GM12878 (cell line): ENCODE measurements around the gene TMEM198. TPM values are rescaled to one million over a fixed set of nuclear protein-coding genes. Genes with fewer than 3 reads are reported as not detected.

Source experiments
- ATAC-seq: fragments of 200-7000 bp; cut with Tn5 transposase; 3 replicates; pipeline ENCODE4 v1.9.1; 2020; ENCODE audit warnings: mild to moderate bottlenecking, moderate library complexity
- BruUV-seq: library from RNA; stranded (reverse); fragments of 400-500 nt; replicated peaks from 2 replicates; lab custom pipeline; 2021; lab: Mats Ljungman, UMichigan
- CTCF ChIA-PET: fragments of 300-600 bp; sonication (Branson Sonifier 250); formaldehyde crosslinking; extraction: SDS; loops from one replicate; lab custom pipeline; 2021; ENCODE audit warnings: inconsistent platforms; lab: Yijun Ruan, JAX
- POLR2A ChIA-PET: fragments of 350-600 bp; formaldehyde crosslinking; extraction: SDS; loops from one replicate; lab custom pipeline; 2021; ENCODE audit warnings: inconsistent platforms; lab: Charles Lee
- RAD21 ChIA-PET: fragments of 300-600 bp; sonication (Branson Sonifier 250); formaldehyde crosslinking; loops from one replicate; lab custom pipeline; 2023; ENCODE audit warnings: antibody characterized with exemption; ENCODE audit not compliant: unreplicated experiment; lab: Charles Lee
- SMC1A ChIA-PET: fragments of 300-600 bp; sonication (Branson Sonifier 250); formaldehyde crosslinking; loops from one replicate; lab custom pipeline; 2023; ENCODE audit not compliant: unreplicated experiment, uncharacterized antibody; lab: Charles Lee
- DNase-seq: peaks from one replicate; pipeline ENCODE4 v3.0.0-alpha.2; 2011; ENCODE audit warnings: low read depth, low spot score
- FAIRE-seq: peaks from 3 replicates; lab custom pipeline; 2011; peaks lifted over from hg19 to GRCh38; lab: Jason Lieb, UNC
- H2AFZ ChIP-seq: 2 replicates; pipeline ENCODE4 v1.6.0; 2011; ENCODE audit warnings: low read depth, low read length, control low read depth; ENCODE audit not compliant: control insufficient read depth
- H3K27ac ChIP-seq: 2 replicates; pipeline ENCODE4 v1.5.1; 2011; ENCODE audit warnings: control low read depth; ENCODE audit not compliant: control insufficient read depth, insufficient read depth
- H3K27me3 ChIP-seq, 2 experiments: replicated peaks in 1 of 2; 2 replicates each; pipeline versions ENCODE4 v1.6.0 to v1.6.1; 2011; ENCODE audit warnings: low read length in 1 of 2; ENCODE audit not compliant: control insufficient read depth in 2 of 2, insufficient read depth in 2 of 2
- H3K36me3 ChIP-seq, 2 experiments: 2 replicates each; pipeline ENCODE4 v1.5.1; 2011; ENCODE audit warnings: low read length in 1 of 2; ENCODE audit not compliant: control insufficient read depth in 2 of 2, insufficient read depth in 2 of 2
- H3K4me1 ChIP-seq: 2 replicates; pipeline ENCODE4 v1.6.1; 2011; ENCODE audit warnings: mild to moderate bottlenecking, low read length, moderate library complexity, mixed read lengths; ENCODE audit not compliant: control insufficient read depth, insufficient read depth
- H3K4me2 ChIP-seq: 2 replicates; pipeline ENCODE4 v1.6.0; 2011; ENCODE audit warnings: control low read depth; ENCODE audit not compliant: control insufficient read depth, insufficient read depth
- H3K4me3 ChIP-seq: fragments of 200-600 bp; sonication (generic); 2 replicates; pipeline ENCODE4 v1.5.1; 2016
- H3K79me2 ChIP-seq: 2 replicates; pipeline ENCODE4 v1.6.0; 2011; ENCODE audit warnings: low read length; ENCODE audit not compliant: control insufficient read depth, insufficient read depth
- H3K9ac ChIP-seq: 2 replicates; pipeline ENCODE4 v1.8.0; 2011; ENCODE audit warnings: low read length, control low read depth, mixed read lengths; ENCODE audit not compliant: control insufficient read depth, insufficient read depth
- H3K9me3 ChIP-seq: replicated peaks from 3 replicates; pipeline ENCODE4 v1.5.1; 2011; ENCODE audit warnings: mild to moderate bottlenecking, low read length; ENCODE audit not compliant: control insufficient read depth, insufficient read depth
- H4K20me1 ChIP-seq: 2 replicates; pipeline ENCODE4 v1.6.0; 2011; ENCODE audit not compliant: control insufficient read depth, insufficient read depth
- BHLHE40 ChIP-seq, 2 experiments: fragments of 450-650 bp in 1 of 2; IDR thresholded peaks; 2 replicates each; pipeline ENCODE4 v1.6.1; 2011 to 2017; ENCODE audit warnings: low read depth in 2 of 2, borderline replicate concordance in 1 of 2, improper control_type of control experiment in 1 of 2, low read length in 1 of 2, mild to moderate bottlenecking in 1 of 2
- BMI1 ChIP-seq: fragments of 450-650 bp; IDR thresholded peaks from 2 replicates; pipeline ENCODE4 v1.6.1; 2016; ENCODE audit warnings: mild to moderate bottlenecking, moderate library complexity, borderline replicate concordance
- HSF1 ChIP-seq: fragments of 150-350 bp; IDR thresholded peaks from 2 replicates; pipeline ENCODE4 v1.6.1; 2014; ENCODE audit warnings: mild to moderate bottlenecking, low read depth, low read length
- PBX3 ChIP-seq: IDR thresholded peaks from 2 replicates; pipeline ENCODE4 v1.6.1; 2011; ENCODE audit warnings: mild to moderate bottlenecking, low read depth, low read length, moderate library complexity; ENCODE audit not compliant: insufficient replicate concordance
- RUNX3 ChIP-seq: IDR thresholded peaks from 2 replicates; pipeline ENCODE4 v1.6.1; 2012; ENCODE audit warnings: low read length, inconsistent platforms
- SP1 ChIP-seq: IDR thresholded peaks from one replicate; pipeline ENCODE4 v1.6.1; 2011; ENCODE audit warnings: low read depth, low read length
- ZNF622 ChIP-seq: fragments of 450-650 bp; IDR thresholded peaks from 2 replicates; pipeline ENCODE4 v1.6.1; 2017; ENCODE audit warnings: mild to moderate bottlenecking, inconsistent platforms
- WGBS: methylation state at CpG from one replicate; pipeline ENCODE4 v1.1.6; 2016; ENCODE audit warnings: low lambda C conversion rate; ENCODE audit not compliant: insufficient replicate concordance, insufficient coverage; ENCODE audit errors: missing lambda C conversion rate; 5-methylcytosine and 5-hydroxymethylcytosine counted together
- in situ Hi-C: fragments of 300-500 bp; cut with MboI; formaldehyde crosslinking; loops from 9 replicates; pipeline ENCODE4 v1.14.3; 2018; ENCODE audit warnings: mixed read lengths
- intact Hi-C: fragments of 100-400 bp; cut with micrococcal nuclease; formaldehyde crosslinking; loops from one replicate; pipeline ENCODE4 v1.14.2; 2022; ENCODE audit not compliant: unreplicated experiment
- polyA plus RNA-seq, 11 experiments: library from polyadenylated mRNA; depleted of rRNA in 4 of 11; unstranded in 6 of 11; stranded (reverse) in 5 of 11; fragments of >200 nt; fragmentation: Nextera tagmentation in 4 of 11; fragmentation: Illumina TruSeq in 1 of 11; extraction: Ambion mirVana in 4 of 11; extraction: Trizol in 1 of 11; gene quantifications; 1 replicate in 1 of 11; 2 replicates in 10 of 11; pipeline versions ENCODE4 v1.2.1 to v1.2.3, GENCODE V29; 2011 to 2016; ENCODE audit warnings: inconsistent platforms in 2 of 11, missing spikeins in 2 of 11, low read depth in 1 of 11
- total RNA-seq, 4 experiments: library from RNA; depleted of rRNA in 3 of 4; stranded (reverse); fragments of >200 nt in 3 of 4; fragmentation: Illumina TruSeq in 1 of 4; extraction: Trizol in 1 of 4; gene quantifications; 2 replicates each; pipeline versions ENCODE4 v1.2.1 to v1.2.3, GENCODE V29; 2013 to 2021
- TF ChIP-seq, protein P1 (sequence below): fragments of 450-650 bp; IDR thresholded peaks from 2 replicates; pipeline ENCODE4 v1.6.1; 2017; ENCODE audit warnings: mild to moderate bottlenecking

Gene TMEM198
- total and polyA plus RNA-seq, 10 of the 15 experiments (the other 5 are each of a cell fraction or from before 2014, with no cell fraction given): 0.16 to 1.2 (median 0.65) TPM; not detected in 2

DNA sequence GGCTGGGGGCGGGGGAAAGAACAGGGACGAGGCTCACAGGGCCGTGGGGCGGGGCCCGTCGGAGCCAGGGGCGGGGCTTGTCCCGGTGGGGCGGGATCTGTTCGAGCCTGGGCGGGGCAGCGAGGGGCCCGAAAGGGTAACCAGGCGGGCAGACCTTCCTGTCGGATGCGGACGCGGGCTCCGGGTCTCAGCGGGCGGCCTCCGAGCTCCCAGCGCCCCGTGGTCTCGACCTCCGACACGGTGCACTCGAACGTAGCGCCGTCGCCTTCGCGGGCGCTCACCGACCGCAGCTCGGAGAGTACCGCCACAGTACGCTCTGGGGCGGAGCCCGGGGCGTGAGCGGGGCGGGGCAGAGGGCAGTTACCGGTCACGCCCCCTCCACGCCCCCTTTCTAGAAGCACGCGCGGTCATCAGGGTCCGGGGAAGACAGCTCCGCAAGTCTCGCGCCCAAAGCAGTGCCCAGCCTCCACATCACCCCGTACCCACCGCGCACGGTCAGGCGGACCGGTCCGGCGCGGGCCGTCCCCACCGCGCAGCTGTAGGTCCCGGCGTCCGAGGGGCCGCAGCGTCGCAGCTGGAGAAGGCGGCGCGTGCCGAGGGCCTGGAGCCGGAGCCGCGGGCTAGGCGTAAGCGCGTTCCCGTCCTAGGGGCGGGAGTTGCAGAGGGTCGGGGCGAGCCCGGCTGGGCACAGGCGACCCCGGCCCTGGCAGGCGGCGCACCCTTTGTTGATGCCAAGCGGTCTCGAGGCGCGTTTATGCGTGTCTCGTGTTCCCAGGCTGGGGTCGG, 8.7 kb downstream of the TMEM198 start:
- Histone ChIP-seq H4K20me1 (no peaks in the 10 kb centered on the region), H3K4me1 (no peaks in the 10 kb centered on the region; the same call in 1 of the 2 replicates), H3K9ac (no peak overlapping the region), H3K4me2 (peak overlapping the region; percentile 77), H2AFZ (peak overlapping the region; percentile 75), H3K36me3 (no peaks in the 10 kb centered on the region), H3K79me2 (no peaks in the 10 kb centered on the region), H3K4me3 (peak overlapping the region; percentile 57; the same call in 1 of the 2 replicates), H3K9me3 (no peaks in the 10 kb centered on the region; the same call in 2 of the 3 replicates), H3K27me3 (peaks cover 3 to 8% of the 10 kb centered on the region in 2 experiments), H3K27ac (no peak overlapping the region)
- ATAC-seq: peak; percentile 94
- no peak for FAIRE-seq
- TF ChIP-seq BHLHE40 (IDR thresholded peaks at IDR 0.05; ENCODE audit: borderline replicate concordance in 1 of 2, low read depth in 2 of 2, low read length in 1 of 2): peak in 1 of 2 experiments; percentile 54; a peak in 2 of 4 replicates
- no peak for TF ChIP-seq BMI1
- no peak for TF ChIP-seq HSF1
- TF ChIP-seq, protein P1, sequence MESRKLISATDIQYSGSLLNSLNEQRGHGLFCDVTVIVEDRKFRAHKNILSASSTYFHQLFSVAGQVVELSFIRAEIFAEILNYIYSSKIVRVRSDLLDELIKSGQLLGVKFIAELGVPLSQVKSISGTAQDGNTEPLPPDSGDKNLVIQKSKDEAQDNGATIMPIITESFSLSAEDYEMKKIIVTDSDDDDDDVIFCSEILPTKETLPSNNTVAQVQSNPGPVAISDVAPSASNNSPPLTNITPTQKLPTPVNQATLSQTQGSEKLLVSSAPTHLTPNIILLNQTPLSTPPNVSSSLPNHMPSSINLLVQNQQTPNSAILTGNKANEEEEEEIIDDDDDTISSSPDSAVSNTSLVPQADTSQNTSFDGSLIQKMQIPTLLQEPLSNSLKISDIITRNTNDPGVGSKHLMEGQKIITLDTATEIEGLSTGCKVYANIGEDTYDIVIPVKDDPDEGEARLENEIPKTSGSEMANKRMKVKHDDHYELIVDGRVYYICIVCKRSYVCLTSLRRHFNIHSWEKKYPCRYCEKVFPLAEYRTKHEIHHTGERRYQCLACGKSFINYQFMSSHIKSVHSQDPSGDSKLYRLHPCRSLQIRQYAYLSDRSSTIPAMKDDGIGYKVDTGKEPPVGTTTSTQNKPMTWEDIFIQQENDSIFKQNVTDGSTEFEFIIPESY: no peak
- no peak for TF ChIP-seq PBX3
- peak; percentile 26; the same call in 1 of the 2 replicates for TF ChIP-seq RUNX3
- peak; percentile 63 for TF ChIP-seq SP1
- TF ChIP-seq ZNF622: no peak
- POLR2A ChIA-PET: no interaction called here
- RAD21 ChIA-PET: no interaction called here
- BruUV-seq: no TSS peak
- SMC1A ChIA-PET: no interaction called here
- WGBS: 54% methylated on average over 61 of the region's 99 CpGs
- intact Hi-C loops (no loop called here), in situ Hi-C loops (no loop called here)
- CTCF ChIA-PET: interaction anchor here (0.9 to 1.9 kb wide), 2 partner anchors 9 to 12 kb away, joined by 3 to 7 read pairs; partner anchors contain the start of gene CHPF
- DNase-seq: no peak
